ENCODE data around the gene WDR33. TPM values are rescaled to one million over a fixed set of nuclear protein-coding genes. Genes with fewer than 3 reads are reported as not detected.
A peak's percentile ranks its signal among the peaks of the same experiment; 100 is the strongest.

The WDR33 gene
- polyA plus RNA-seq, 1 donor: 41.5 TPM

GRCh38 chr2:127790694-127791529 is 20.1 kb downstream of the WDR33 start:
- 100% methylated on average over 1 of the region's 8 CpGs for WGBS (ENCODE audit: insufficient coverage, low lambda C conversion rate)
- Histone ChIP-seq H3K9me3 (ENCODE audit: control insufficient read depth, low read depth, low read length) (no peaks in the 10 kb centered on the region), H3K27ac (ENCODE audit: low read length) (no peak overlapping the region), H3K4me3 (ENCODE audit: low read length) (no peak overlapping the region), H3K4me1 (ENCODE audit: control insufficient read depth, insufficient read depth, low read length) (no peaks in the 10 kb centered on the region), H3K36me3 (ENCODE audit: control insufficient read depth, insufficient read depth, low read length) (no peaks in the 10 kb centered on the region), H3K27me3 (ENCODE audit: control insufficient read depth, insufficient read depth, low read length) (no peaks in the 10 kb centered on the region)
- DNase-seq: no peak

- H3K27ac ChIP-seq (ENCODE audit: low read length): no peak overlapping the region
- WGBS (ENCODE audit: insufficient coverage, low lambda C conversion rate): no CpG with 5 or more reads among the region's 6 CpGs
- no peaks in the 10 kb centered on the region for H3K9me3 ChIP-seq (ENCODE audit: control insufficient read depth, low read depth, low read length)
- no peaks in the 10 kb centered on the region for H3K27me3 ChIP-seq (ENCODE audit: control insufficient read depth, insufficient read depth, low read length)
- H3K4me1 ChIP-seq (ENCODE audit: control insufficient read depth, insufficient read depth, low read length): no peaks in the 10 kb centered on the region
- H3K4me3 ChIP-seq (ENCODE audit: low read length): no peak overlapping the region
- no peaks in the 10 kb centered on the region for H3K36me3 ChIP-seq (ENCODE audit: control insufficient read depth, insufficient read depth, low read length)
- DNase-seq: no peak
Measured at GRCh38 chr2:127786048-127786809, 24.7 kb downstream of the WDR33 start.

- Histone ChIP-seq H3K27ac (ENCODE audit: low read length) (no peak overlapping the region), H3K4me1 (ENCODE audit: control insufficient read depth, insufficient read depth, low read length) (no peaks in the 10 kb centered on the region), H3K4me3 (ENCODE audit: low read length) (no peak overlapping the region), H3K9me3 (ENCODE audit: control insufficient read depth, low read depth, low read length) (no peaks in the 10 kb centered on the region), H3K36me3 (ENCODE audit: control insufficient read depth, insufficient read depth, low read length) (peaks cover 6% of the 10 kb centered on the region), H3K27me3 (ENCODE audit: control insufficient read depth, insufficient read depth, low read length) (no peaks in the 10 kb centered on the region)
- WGBS (ENCODE audit: insufficient coverage, low lambda C conversion rate): 57% methylated on average over 1 of the region's 2 CpGs
- peak in 1 of 2 donors; percentile 4 for DNase-seq
Measured at GRCh38 chr2:127784965-127785518, 25.9 kb downstream of the WDR33 start.

GRCh38 chr2:127783101-127783500 is 27.9 kb downstream of the WDR33 start:
- H3K4me1 ChIP-seq (ENCODE audit: control insufficient read depth, insufficient read depth, low read length): no peaks in the 10 kb centered on the region
- no peaks in the 10 kb centered on the region for H3K27me3 ChIP-seq (ENCODE audit: control insufficient read depth, insufficient read depth, low read length)
- no peak overlapping the region for H3K27ac ChIP-seq (ENCODE audit: low read length)
- no peak for DNase-seq
- peaks cover 6% of the 10 kb centered on the region for H3K36me3 ChIP-seq (ENCODE audit: control insufficient read depth, insufficient read depth, low read length)
- H3K4me3 ChIP-seq (ENCODE audit: low read length): no peak overlapping the region
- H3K9me3 ChIP-seq (ENCODE audit: control insufficient read depth, low read depth, low read length): no peaks in the 10 kb centered on the region

GRCh38 chr2:127778850-127779249 is 32.1 kb downstream of the WDR33 start:
- Histone ChIP-seq H3K27ac (ENCODE audit: low read length) (no peak overlapping the region), H3K27me3 (ENCODE audit: control insufficient read depth, insufficient read depth, low read length) (no peaks in the 10 kb centered on the region), H3K36me3 (ENCODE audit: control insufficient read depth, insufficient read depth, low read length) (peaks cover 6% of the 10 kb centered on the region), H3K4me3 (ENCODE audit: low read length) (no peak overlapping the region), H3K4me1 (ENCODE audit: control insufficient read depth, insufficient read depth, low read length) (no peaks in the 10 kb centered on the region), H3K9me3 (ENCODE audit: control insufficient read depth, low read depth, low read length) (no peaks in the 10 kb centered on the region)
- WGBS (ENCODE audit: insufficient coverage, low lambda C conversion rate): no CpG with 5 or more reads among the region's 2 CpGs
- no peak for DNase-seq

- no peak for DNase-seq
- Histone ChIP-seq H3K9me3 (ENCODE audit: control insufficient read depth, low read depth, low read length) (no peaks in the 10 kb centered on the region), H3K4me1 (ENCODE audit: control insufficient read depth, insufficient read depth, low read length) (no peaks in the 10 kb centered on the region), H3K27ac (ENCODE audit: low read length) (no peak overlapping the region), H3K27me3 (ENCODE audit: control insufficient read depth, insufficient read depth, low read length) (no peaks in the 10 kb centered on the region), H3K4me3 (ENCODE audit: low read length) (no peak overlapping the region), H3K36me3 (ENCODE audit: control insufficient read depth, insufficient read depth, low read length) (peaks cover 6% of the 10 kb centered on the region)
- no CpG with 5 or more reads among the region's 2 CpGs for WGBS (ENCODE audit: insufficient coverage, low lambda C conversion rate)
Measured at GRCh38 chr2:127778447-127778846, 32.5 kb downstream of the WDR33 start.

GRCh38 chr2:127776122-127776780 is 34.7 kb downstream of the WDR33 start:
- Histone ChIP-seq H3K36me3 (ENCODE audit: control insufficient read depth, insufficient read depth, low read length) (peaks cover 6% of the 10 kb centered on the region), H3K9me3 (ENCODE audit: control insufficient read depth, low read depth, low read length) (no peaks in the 10 kb centered on the region)
- no CpG with 5 or more reads among the region's 3 CpGs for WGBS (ENCODE audit: insufficient coverage, low lambda C conversion rate)

GRCh38 chr2:127771756-127772155 is 39.2 kb downstream of the WDR33 start:
- Histone ChIP-seq H3K36me3 (ENCODE audit: control insufficient read depth, insufficient read depth, low read length) (peaks cover 23% of the 10 kb centered on the region), H3K9me3 (ENCODE audit: control insufficient read depth, low read depth, low read length) (no peaks in the 10 kb centered on the region), H3K27me3 (ENCODE audit: control insufficient read depth, insufficient read depth, low read length) (no peaks in the 10 kb centered on the region), H3K27ac (ENCODE audit: low read length) (no peak overlapping the region), H3K4me3 (ENCODE audit: low read length) (no peak overlapping the region), H3K4me1 (ENCODE audit: control insufficient read depth, insufficient read depth, low read length) (no peaks in the 10 kb centered on the region)
- WGBS (ENCODE audit: insufficient coverage, low lambda C conversion rate): 100% methylated on average over 2 of the region's 2 CpGs
- DNase-seq: no peak

More at GRCh38 chr2:127776122-127776780, 34.7 kb downstream of the WDR33 start:
- no peaks in the 10 kb centered on the region for H3K27me3 ChIP-seq (ENCODE audit: control insufficient read depth, insufficient read depth, low read length)
- H3K27ac ChIP-seq (ENCODE audit: low read length): no peak overlapping the region
- no peak for DNase-seq
- H3K4me1 ChIP-seq (ENCODE audit: control insufficient read depth, insufficient read depth, low read length): no peaks in the 10 kb centered on the region
- no peak overlapping the region for H3K4me3 ChIP-seq (ENCODE audit: low read length)

- WGBS (ENCODE audit: insufficient coverage, low lambda C conversion rate): 85% methylated on average over 5 of the region's 9 CpGs
- peaks cover 25% of the 10 kb centered on the region for H3K36me3 ChIP-seq (ENCODE audit: control insufficient read depth, insufficient read depth, low read length)
- H3K4me3 ChIP-seq (ENCODE audit: low read length): no peak overlapping the region
- H3K9me3 ChIP-seq (ENCODE audit: control insufficient read depth, low read depth, low read length): no peaks in the 10 kb centered on the region
- no peaks in the 10 kb centered on the region for H3K4me1 ChIP-seq (ENCODE audit: control insufficient read depth, insufficient read depth, low read length)
- H3K27me3 ChIP-seq (ENCODE audit: control insufficient read depth, insufficient read depth, low read length): no peaks in the 10 kb centered on the region
- H3K27ac ChIP-seq (ENCODE audit: low read length): no peak overlapping the region
- DNase-seq: peak; percentile 22 to 25
Measured at GRCh38 chr2:127770973-127771735, 39.8 kb downstream of the WDR33 start.
